ENCODE data around the gene KCND1.

Gene KCND1

GRCh38 chrX:48974574-48974973, 2.9 kb upstream of the KCND1 start:
- Histone ChIP-seq H4K20me1 (ENCODE audit: insufficient read depth, low read length) (no peaks in the 10 kb centered on the region), H2AFZ (ENCODE audit: low read length) (no peak overlapping the region), H3K4me1 (ENCODE audit: low read length) (no peaks in the 10 kb centered on the region), H3K36me3 (replicated peaks; ENCODE audit: insufficient read depth, low read length) (no peaks in the 10 kb centered on the region), H3K4me3 (ENCODE audit: low read length) (no peak overlapping the region), H3K79me2 (ENCODE audit: low read length) (no peaks in the 10 kb centered on the region), H3K9me3 (replicated peaks; ENCODE audit: insufficient read depth, low read length) (no peaks in the 10 kb centered on the region), H3F3A (ENCODE audit: insufficient read depth, low read length) (no peaks in the 10 kb centered on the region), H3K4me2 (ENCODE audit: low read depth, low read length) (no peak overlapping the region), H3K9ac (ENCODE audit: low read length) (no peak overlapping the region), H3K9me2 (replicated peaks; ENCODE audit: insufficient read depth, low read length) (no peaks in the 10 kb centered on the region), H3K27ac (ENCODE audit: low read length) (no peak overlapping the region), H3K27me3 (replicated peaks; ENCODE audit: insufficient read depth, low read length) (no peaks in the 10 kb centered on the region)
- TF ChIP-seq EZH2 (optimal IDR thresholded peaks at IDR 0.05; ENCODE audit: low read depth, low read length) (no peak), CTCF (IDR thresholded peaks at IDR 0.05; ENCODE audit: low read length) (no peak), EZH2phosphoT487 (IDR thresholded peaks at IDR 0.05; ENCODE audit: low read length) (no peak)
- no peak for DNase-seq

DNA sequence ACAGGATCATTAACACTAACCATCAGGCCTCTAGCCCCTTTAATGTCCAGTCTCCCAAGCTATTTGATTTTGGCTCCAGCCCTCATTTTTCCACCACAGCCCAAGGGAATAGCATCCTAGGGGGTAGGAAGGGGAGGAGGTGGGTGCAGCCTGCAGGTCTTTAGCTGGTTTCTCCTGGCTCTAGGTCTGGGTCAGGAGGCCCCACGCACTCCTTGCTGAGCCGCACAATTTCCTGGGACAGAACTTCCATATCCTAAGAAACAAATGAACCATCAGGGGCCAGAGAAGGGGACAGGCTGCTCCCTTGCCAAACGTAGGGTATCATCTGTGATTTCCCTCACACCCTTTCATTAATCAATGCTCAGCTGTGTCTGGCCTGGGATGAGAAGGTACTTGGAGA, 2.4 kb upstream of the KCND1 start:
- H3K9me2 ChIP-seq (replicated peaks; ENCODE audit: insufficient read depth, low read length), result no peaks in the 10 kb centered on the region
- H3K4me2 ChIP-seq (ENCODE audit: low read depth, low read length), result no peak overlapping the region
- no peak overlapping the region for H3K9ac ChIP-seq (ENCODE audit: low read length)
- no peaks in the 10 kb centered on the region for H4K20me1 ChIP-seq (ENCODE audit: insufficient read depth, low read length)
- no peak overlapping the region for H3K4me3 ChIP-seq (ENCODE audit: low read length)
- H3K27ac ChIP-seq (ENCODE audit: low read length), result no peak overlapping the region
- H3K79me2 ChIP-seq (ENCODE audit: low read length), result no peaks in the 10 kb centered on the region
- H2AFZ ChIP-seq (ENCODE audit: low read length), result no peak overlapping the region
- TF ChIP-seq CTCF (IDR thresholded peaks at IDR 0.05; ENCODE audit: low read length) (no peak), EZH2 (optimal IDR thresholded peaks at IDR 0.05; ENCODE audit: low read depth, low read length) (no peak), EZH2phosphoT487 (IDR thresholded peaks at IDR 0.05; ENCODE audit: low read length) (no peak)
- no peaks in the 10 kb centered on the region for H3K27me3 ChIP-seq (replicated peaks; ENCODE audit: insufficient read depth, low read length)
- no peak for DNase-seq
- H3F3A ChIP-seq (ENCODE audit: insufficient read depth, low read length), result no peaks in the 10 kb centered on the region
- no peaks in the 10 kb centered on the region for H3K9me3 ChIP-seq (replicated peaks; ENCODE audit: insufficient read depth, low read length)
- no peaks in the 10 kb centered on the region for H3K36me3 ChIP-seq (replicated peaks; ENCODE audit: insufficient read depth, low read length)
- no peaks in the 10 kb centered on the region for H3K4me1 ChIP-seq (ENCODE audit: low read length)

DNA sequence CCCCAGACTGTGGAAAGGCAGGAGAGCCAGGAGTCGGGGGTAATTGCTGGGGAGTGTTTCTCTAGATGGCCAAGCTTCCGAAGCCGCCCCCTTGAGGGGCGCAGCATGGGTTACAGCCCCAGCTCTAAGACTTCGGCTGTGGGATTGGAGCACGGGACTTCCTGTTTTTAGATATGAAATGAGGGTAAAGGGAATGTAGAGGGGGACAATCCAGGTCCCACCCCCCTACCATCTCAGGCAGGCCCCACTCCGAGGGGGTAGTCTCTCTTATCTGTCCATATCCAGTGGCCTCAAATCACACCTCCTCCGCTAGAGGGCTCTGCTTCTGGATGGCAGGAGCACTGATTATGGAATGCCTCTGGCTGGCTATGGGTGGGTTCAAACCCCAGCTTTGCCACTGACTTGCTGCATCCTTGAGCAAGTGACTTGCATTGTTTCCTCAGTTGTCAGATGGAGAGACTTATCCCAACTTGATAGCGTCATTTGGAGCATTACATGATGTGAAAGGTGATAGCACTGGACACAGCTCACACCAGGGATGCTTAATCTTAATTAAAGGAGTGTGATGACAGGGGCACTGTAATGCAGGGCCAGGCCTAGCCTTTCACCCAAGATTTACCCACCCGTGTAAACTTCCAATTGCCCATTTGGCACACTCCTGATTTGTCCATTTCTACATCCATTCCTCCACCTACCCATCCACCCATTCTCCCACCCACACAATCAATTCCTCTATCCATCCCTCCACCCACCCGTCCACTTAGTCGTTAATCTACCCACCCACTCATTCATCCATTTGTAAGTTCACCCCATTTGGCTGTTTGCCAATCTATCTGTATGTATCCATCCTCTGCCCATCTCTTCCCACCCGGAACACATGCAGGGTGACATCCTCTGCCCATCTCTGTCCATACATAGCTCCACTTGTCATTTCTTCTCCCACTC, 848 bp upstream of the KCND1 start:
- H3K9ac ChIP-seq (ENCODE audit: low read length), result no peak overlapping the region
- H3K27ac ChIP-seq (ENCODE audit: low read length), result no peak overlapping the region
- H3K4me2 ChIP-seq (ENCODE audit: low read depth, low read length), result no peak overlapping the region
- H3K79me2 ChIP-seq (ENCODE audit: low read length), result no peaks in the 10 kb centered on the region
- H3F3A ChIP-seq (ENCODE audit: insufficient read depth, low read length), result no peaks in the 10 kb centered on the region
- TF ChIP-seq EZH2phosphoT487 (IDR thresholded peaks at IDR 0.05; ENCODE audit: low read length) (no peak), CTCF (IDR thresholded peaks at IDR 0.05; ENCODE audit: low read length) (peak; percentile 49)
- no peaks in the 10 kb centered on the region for H4K20me1 ChIP-seq (ENCODE audit: insufficient read depth, low read length)
- H3K36me3 ChIP-seq (replicated peaks; ENCODE audit: insufficient read depth, low read length), result no peaks in the 10 kb centered on the region
- no peaks in the 10 kb centered on the region for H3K9me3 ChIP-seq (replicated peaks; ENCODE audit: insufficient read depth, low read length)
- H3K4me3 ChIP-seq (ENCODE audit: low read length), result no peak overlapping the region
- no peak overlapping the region for H2AFZ ChIP-seq (ENCODE audit: low read length)
- H3K27me3 ChIP-seq (replicated peaks; ENCODE audit: insufficient read depth, low read length), result no peaks in the 10 kb centered on the region
- H3K9me2 ChIP-seq (replicated peaks; ENCODE audit: insufficient read depth, low read length), result no peaks in the 10 kb centered on the region
- no peaks in the 10 kb centered on the region for H3K4me1 ChIP-seq (ENCODE audit: low read length)
- DNase-seq, result peak; percentile 27

Data from MM.1S (cell line).